Activated naive CD4-positive, alpha-beta T cell treated with Interleukin-2 at 50 U/mL for 16 hours (primary cell): ENCODE measurements around the gene HOXA13.
A peak's percentile ranks its signal among the peaks of the same experiment; 100 is the strongest.

Source experiments
- DNase-seq: peaks from one replicate; pipeline ENCODE4 v3.0.0-alpha.2; 2020

The HOXA13 gene

GRCh38 chr7:27235387-27236311 is 35.8 kb upstream of the HOXA13 start:
- no peak for DNase-seq

DNA sequence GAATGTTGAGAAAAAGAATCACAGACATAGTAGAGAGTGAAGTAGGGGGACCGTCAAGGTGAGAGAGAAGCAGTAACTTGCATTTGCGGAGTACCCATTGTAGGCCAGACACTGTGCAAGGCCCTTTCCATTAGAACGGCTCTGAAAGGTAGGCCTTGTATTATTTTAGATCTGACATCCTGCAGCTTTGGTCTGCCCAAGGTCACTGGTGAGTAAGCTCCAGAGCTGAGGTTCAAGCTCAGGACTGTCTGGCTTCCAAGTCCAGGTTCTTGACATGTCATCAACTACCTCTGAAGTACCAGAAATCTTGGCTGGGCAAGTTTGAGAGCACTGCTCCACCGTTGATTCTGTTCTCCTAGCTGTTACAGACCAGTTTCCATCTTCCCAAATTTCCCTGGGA is 29.6 kb upstream of the HOXA13 start:
- no peak for DNase-seq

DNA sequence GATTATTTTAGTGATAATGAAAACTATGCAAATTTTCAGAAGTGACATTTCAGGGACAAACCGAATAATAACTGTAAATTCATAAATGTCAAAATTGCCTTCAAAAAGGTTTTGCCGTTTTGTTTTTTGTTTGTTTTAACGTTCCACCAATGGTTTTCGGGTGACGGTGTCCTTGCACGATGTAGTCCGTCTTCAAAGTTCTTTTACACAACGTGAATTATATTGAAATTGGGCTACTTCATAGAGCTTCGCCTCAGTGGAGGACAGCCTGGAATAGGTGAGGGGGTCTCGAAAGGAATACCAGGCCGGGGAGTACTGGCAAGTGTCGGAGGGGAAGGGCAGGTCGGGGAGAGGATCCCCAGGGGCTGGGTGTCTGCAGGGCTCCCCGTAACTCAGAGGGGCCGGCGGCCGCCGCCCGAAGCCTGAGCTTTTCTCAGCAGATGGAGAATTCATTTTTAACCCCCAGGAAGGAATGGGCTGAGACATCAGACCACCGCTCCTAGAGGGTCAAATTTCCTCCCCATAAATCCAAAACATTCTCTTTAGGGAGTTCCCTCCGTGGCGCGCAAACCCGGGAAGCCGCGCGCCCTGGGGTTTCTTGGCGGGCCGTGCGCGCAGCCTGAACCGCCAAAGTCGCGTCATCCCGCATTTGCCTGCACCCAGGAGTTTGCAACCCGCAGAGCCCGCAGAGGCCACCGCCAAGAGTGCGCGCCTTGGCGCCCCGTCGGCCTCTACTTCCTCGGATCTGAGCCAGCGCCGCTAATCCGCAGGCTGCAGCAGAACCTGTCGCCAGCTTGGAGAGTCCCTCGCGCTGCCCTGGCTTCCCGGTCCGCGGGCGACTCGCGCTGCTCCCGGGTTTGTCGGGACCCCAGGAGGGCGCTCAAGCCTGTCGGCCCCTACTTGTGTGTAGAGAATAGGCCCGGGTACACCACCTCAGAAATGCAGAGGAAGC is 25.4 kb upstream of the HOXA13 start:
- DNase-seq: no peak

DNA sequence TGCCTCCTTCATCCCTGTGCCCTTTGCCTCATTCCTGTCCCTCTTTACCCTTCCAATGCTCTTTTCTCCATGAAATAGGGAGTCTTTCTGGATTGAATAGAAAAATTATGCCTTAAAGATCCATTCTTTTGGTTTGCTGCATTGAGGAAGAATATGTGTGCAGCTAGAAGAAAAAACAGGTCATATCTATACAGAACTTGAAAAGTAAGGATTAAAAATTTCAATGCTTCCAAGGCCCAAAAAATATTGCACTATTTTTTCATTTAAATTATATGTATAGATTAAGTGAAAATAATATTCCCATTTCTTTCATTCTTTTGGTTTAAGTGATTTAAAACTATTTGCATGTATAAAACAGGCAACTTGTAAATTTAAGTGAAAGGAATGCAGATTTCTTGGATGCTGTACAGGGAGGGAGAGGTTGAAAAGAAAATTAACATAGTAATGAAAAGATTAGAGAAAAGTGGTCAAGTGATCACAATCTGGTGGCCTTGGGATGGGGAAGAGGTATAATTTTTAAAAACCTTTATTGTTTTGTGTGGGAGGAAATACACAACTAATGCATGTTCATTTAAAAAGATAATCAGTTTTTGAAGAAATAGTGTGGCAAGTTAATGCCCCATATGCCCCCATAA is 24.2 kb upstream of the HOXA13 start:
- DNase-seq: no peak

DNA sequence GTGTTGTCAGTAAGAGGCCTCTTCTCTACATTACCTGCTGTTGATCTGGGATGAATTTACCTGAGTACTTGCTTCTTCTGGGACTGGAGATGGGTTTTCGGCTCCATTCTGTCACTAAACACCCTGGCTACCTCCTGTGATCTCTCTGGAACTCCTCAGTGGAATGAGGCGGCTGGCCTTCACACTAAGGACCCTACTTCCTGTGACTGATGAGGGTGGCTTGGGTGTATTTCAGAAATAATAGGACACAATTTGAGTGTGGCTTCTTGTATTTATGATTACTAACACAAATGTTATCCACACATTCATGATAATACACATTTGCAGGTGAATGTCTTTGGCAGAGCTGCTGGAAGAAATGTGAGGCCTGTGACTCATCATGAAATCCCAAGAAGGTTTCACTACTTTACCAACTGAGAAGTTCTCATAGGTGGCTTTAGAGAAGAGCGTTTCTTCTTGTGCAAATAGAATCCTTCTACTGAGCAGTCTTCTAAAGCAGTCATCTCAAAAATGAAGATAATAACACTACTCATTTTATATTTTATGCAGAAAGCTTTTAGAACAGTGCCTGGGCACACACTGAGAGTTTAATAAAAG is 21.4 kb upstream of the HOXA13 start:
- no peak for DNase-seq

- DNase-seq: no peak
Measured at GRCh38 chr7:27220440-27220955, 20.6 kb upstream of the HOXA13 start.

DNA sequence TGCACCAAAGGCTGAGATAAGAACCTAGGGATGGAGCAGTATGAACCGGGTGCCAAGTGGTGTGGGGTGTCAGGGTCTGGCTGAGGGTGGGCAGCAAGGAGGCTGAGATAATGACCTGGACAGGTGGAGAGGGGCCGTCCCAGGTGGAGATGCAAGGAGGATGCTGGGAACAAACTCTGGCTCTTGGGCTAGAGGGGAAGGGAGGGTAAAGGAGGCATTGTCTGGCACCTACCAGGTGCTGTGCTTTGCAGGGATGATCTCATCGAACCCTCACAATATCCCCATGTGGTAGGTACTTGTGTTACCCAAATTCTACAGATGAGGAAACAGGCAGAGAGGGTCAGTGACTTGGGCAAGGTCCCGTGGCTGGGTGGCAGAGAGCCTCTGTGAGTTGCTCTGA is 19.9 kb upstream of the HOXA13 start:
- no peak for DNase-seq

GRCh38 chr7:27217951-27218350 is 18.1 kb upstream of the HOXA13 start:
- no peak for DNase-seq

- no peak for DNase-seq
Measured at GRCh38 chr7:27215356-27215755, 15.5 kb upstream of the HOXA13 start.

DNA sequence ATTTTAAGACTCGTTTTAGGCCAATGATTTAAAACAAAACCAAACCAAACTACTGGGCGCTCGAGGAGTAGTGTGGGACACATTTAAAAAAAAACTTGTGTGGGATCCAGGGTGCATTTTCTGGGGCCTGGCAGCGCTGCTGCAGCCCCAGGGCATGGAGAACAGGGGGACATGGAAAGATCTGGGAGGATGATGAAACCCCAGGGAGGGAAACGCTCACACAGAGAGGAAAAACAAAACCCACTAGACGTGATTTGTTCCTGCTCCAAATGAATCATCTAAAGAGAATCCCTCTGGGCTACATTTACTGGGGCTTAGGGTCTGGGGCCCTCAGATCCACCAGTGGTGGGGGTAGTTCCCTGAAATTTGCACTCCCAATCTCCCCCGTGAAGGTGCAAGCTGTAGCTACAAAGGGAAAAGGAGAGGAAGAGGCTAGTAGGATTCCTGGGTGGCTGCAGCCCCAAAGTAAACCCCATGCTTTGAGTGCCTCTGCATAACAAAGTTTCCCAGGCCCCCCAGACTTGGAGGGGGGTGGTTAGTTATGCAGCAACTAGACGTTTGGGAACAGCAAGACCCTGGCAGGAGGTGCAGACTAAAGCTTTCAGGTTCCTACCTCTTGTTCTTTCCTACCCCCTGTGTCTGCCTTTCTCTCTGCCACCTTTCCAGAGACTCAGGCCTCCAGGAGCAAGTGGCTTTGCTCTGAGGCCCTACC is 14.5 kb upstream of the HOXA13 start:
- no peak for DNase-seq

- DNase-seq: no peak
Measured at GRCh38 chr7:27213433-27214238, 13.7 kb upstream of the HOXA13 start.

DNA sequence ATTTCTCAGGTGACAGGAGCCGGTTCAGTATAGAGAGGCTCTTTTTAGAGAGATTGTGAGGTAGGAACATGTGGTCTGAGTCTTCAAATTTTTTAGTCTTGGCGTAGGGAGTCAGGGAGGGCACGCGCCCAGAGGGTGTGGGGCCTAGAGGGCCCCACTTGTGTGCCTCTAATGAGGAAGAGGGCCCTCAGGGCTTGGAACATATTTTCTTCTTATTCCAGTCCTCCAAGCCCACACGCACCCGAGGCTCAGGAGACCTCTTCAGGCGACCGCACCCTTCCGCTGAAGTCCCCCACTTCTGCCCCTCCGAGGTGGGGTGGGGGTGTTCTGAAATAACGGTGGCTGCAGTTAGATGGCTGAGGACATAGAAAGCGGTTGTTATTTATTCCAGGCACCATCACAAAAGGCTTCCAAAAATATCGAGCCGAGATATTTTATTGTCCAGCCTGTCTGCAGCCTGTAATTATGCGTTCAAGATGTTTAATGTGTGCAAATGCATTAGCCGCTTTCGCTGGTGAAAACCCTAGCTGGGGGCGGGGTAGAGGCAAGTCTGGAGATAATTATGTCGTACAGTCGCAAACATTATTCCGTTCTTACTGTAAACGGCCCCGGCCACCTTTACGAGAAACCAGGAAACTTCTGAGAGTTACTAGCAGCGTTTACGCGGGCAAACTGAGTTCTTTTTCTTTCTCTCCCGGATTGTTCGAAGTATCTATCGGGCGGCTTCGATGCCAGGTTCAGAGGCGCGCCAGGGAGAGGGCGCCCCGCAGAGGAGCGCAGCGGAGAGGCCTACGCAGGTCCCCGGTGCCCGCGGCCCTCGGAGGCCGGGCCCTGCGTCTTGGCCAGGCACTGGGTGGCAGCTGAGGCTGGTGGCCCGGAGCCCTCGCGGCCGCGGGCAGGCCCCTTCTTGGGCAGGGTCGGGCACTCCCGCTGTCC is 12.9 kb upstream of the HOXA13 start:
- DNase-seq: no peak

GRCh38 chr7:27211764-27212204 is 11.9 kb upstream of the HOXA13 start:
- DNase-seq: no peak

DNA sequence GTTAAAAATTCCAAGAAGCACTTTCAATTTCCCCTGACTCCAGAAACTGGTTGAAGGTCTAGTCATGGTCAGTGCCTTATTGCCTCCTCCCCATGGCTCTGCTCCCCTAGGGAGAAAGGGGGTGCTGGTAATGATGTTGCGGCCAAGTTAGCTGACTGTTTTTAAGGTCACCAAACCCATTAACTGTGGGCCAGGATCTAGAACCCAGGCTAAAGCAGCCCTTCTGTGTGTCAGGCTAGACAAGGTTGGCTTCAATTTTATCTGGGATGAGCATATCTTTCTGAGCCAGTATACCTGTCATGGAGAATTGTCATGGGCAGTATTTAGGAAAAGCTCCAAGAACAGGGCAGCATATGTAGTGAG is 11.2 kb upstream of the HOXA13 start:
- no peak for DNase-seq

GRCh38 chr7:27210441-27211083 is 10.7 kb upstream of the HOXA13 start:
- DNase-seq: peak; percentile 40

DNA sequence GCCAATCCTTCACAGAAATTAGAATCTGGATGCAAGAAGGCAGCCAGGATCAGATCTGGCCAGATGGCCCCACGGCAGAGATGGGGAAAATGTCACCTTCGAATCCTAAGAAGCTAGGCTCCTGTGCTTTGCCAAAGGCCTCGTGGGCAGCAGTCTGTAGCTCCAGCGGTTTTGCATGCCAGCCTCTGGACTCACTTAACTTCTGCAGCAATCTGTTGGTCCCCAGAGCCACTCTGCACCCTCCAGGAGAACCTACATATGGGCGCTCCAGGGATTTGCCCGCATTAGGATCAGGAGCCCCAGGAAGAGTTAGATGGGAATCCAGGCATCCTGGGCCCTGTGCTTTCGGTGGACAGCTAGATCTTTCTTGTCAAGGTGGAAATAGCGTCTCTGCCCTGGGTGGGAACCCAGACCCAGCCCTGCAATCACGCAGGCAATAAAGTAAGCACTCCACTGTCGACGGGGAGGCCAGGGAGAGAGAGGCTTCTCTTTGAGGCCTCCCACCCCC is 10.1 kb upstream of the HOXA13 start:
- DNase-seq: no peak

GRCh38 chr7:27208998-27209397 is 9.1 kb upstream of the HOXA13 start:
- no peak for DNase-seq

GRCh38 chr7:27207348-27207985 is 7.6 kb upstream of the HOXA13 start:
- DNase-seq: no peak
